PFSK-1 (cell line): ENCODE results near the gene KCNN1.

ENCODE experiments used
- POLR2AphosphoS5 ChIP-seq: IDR thresholded peaks from 2 replicates; pipeline ENCODE4 v1.6.1; 2012; ENCODE audit warnings: low read depth, mild to moderate bottlenecking, control low read depth, low read length, moderate library complexity
- REST ChIP-seq, 2 experiments: IDR thresholded peaks; 2 replicates each; pipeline versions ENCODE4 v1.6.1 to v1.8.0; 2011 to 2012; ENCODE audit warnings: low read depth in 2 of 2, low read length in 2 of 2, control low read depth in 1 of 2, inconsistent platforms in 1 of 2, mild to moderate bottlenecking in 1 of 2, moderate library complexity in 1 of 2; ENCODE audit not compliant: insufficient read depth in 1 of 2
- SIN3A ChIP-seq: IDR thresholded peaks from 2 replicates; pipeline ENCODE4 v1.6.1; 2012; ENCODE audit warnings: mild to moderate bottlenecking, low read length, moderate library complexity, borderline replicate concordance; ENCODE audit not compliant: insufficient read depth
- TAF1 ChIP-seq: IDR thresholded peaks from 2 replicates; pipeline ENCODE4 v1.6.1; 2012; ENCODE audit warnings: low read length, control low read depth, borderline replicate concordance; ENCODE audit not compliant: insufficient read depth

- no peak for TF ChIP-seq POLR2AphosphoS5
- no peak for TF ChIP-seq SIN3A
- no peak for TF ChIP-seq TAF1
- TF ChIP-seq REST (IDR thresholded peaks at IDR 0.05; ENCODE audit: insufficient read depth in 1 of 2, low read depth in 2 of 2, low read length in 2 of 2) = no peak
These were observed 1.5 kb downstream of the KCNN1 start for GRCh38 chr19:17968362-17968761.
